Measurements from ENCODE around the gene SCARB1.

SCARB1 gene

DNA sequence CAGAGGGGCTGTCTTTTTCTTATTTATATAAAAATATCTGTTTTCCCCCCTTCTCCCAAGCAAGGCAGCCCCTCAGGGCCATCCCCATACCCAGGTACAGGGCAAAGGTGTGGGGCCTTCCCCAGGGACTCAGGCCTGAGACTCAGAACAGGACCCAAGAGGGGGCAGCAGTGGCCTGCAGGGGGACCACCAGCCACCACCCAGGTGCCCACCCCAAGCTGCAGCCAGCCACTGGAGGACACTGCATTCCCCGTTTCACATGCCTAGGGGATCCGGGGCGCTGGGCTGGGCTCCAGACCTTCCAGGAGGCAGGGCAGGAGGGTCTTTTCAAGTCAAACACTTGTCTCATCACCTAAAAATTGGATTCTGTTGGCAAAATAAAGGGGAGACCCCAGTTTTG, 83.3 kb downstream of the SCARB1 start:
- no peak overlapping the region for H3K27ac ChIP-seq
- TF ChIP-seq, protein P1, sequence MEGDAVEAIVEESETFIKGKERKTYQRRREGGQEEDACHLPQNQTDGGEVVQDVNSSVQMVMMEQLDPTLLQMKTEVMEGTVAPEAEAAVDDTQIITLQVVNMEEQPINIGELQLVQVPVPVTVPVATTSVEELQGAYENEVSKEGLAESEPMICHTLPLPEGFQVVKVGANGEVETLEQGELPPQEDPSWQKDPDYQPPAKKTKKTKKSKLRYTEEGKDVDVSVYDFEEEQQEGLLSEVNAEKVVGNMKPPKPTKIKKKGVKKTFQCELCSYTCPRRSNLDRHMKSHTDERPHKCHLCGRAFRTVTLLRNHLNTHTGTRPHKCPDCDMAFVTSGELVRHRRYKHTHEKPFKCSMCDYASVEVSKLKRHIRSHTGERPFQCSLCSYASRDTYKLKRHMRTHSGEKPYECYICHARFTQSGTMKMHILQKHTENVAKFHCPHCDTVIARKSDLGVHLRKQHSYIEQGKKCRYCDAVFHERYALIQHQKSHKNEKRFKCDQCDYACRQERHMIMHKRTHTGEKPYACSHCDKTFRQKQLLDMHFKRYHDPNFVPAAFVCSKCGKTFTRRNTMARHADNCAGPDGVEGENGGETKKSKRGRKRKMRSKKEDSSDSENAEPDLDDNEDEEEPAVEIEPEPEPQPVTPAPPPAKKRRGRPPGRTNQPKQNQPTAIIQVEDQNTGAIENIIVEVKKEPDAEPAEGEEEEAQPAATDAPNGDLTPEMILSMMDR (conservative IDR thresholded peaks at IDR 0.05): no peak

DNA sequence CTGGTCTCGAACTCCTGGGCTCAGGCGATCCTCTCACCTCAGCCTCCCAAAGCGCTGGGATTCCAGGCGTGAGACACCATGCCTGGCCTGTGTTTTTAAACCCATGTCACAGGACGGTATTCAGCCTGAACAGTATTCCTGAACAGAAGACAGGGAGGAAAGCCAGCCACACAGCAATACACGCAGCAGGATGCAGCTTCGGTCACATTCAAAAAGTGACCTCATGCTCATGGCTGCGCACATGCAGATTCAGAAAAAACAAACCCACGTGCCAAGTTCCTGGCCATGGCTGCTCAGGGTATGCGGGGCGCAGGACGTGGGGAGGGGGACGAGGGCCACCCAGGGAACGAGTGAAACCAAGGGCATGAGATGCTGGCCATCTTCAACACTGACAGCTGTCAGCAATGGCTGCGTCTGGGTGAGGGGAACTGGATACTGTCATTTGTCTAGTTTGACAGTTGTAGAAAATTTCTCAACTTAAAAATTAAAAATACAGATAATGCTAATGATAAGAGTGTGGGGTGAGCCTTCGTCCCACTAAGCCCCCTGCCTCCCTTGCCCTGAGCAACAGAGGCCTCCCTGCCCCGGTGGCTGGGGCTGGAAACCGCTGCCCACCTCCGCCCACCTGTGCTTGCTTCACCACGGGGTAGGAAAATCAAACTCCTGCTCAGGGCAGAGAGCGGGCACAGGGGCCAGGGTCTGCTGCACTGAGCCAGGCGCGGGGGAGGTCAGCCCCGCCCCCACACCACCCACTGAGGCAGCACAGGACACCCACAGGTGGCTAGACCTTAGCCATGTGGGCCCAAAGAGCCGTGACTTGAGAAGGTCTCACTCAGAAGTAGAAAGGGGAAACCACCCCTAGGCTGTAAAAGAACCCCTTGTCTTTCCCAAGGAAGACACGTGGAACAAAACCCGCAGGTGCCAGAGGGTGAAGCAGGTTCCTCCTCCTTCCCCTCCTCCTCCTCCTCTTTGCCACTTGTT, 84.2 kb downstream of the SCARB1 start:
- no peak overlapping the region for H3K27ac ChIP-seq
- TF ChIP-seq, protein P1 (conservative IDR thresholded peaks at IDR 0.05): no peak

DNA sequence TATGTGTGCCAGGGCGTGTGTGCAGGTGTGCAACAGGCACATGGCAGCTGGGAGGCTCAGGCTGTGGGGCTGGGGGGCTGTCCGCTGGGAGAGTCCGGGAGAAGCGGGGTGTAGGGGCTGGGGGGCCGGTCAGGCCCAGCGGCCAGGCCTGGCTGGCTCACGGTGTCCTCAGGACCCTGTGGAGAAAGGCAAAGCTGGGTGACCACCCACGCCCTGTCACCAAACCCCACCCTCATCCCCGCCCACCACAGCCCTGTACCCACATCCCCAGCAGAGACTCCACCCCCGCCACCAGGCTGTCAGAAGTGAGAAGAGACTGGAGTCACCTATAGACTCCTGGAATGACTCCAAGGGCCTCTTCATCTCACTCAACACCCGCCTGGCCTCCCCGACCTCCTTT, 85.3 kb downstream of the SCARB1 start:
- H3K27ac ChIP-seq: no peak overlapping the region
- TF ChIP-seq, protein P1 (conservative IDR thresholded peaks at IDR 0.05): no peak

DNA sequence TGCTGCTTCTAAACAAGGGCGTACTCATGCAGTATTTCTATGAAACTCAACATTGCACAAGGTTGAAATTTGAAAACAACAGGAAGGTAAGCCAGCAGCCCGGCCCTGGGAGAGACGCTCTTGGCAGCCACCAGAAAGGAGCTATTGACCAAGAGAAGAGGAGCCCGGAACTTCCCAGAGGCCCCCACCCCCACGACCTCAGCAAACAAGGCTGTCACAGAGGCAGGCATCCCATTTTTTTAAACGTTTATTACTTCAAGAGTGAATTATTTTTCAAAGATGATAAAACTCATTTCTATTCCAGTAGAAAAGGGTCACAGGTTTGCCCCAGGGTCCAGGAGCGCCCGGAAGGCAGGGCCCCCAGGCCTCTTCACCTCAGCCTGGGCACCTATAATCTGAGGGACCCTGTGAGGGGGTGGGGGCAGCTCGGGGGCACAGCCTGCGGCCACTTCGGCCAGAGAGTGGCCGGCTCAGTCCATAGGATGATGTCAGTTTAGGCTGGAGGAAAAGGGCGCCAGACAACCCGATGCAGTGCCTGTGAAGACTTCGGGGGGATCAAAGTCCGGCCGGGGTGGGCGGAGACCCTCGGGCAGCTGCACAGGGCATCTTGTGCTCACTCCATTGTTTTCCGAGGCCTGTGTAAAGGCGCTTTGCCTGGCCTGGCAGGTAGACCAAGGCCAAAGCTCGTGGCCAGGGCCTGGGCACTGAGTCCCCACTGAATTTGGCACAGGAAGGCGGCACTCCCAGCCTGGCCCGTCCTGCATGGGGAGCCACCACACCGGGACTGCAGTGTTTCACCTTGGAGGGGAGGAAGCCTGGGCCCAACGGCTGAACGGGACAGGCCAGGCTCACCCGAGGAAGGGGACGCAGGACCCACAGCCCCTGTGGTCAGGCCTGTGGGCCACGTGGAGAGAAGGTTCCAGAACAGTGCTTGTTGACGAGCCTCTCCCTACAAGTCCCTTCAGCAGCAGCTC, 86.0 kb downstream of the SCARB1 start:
- TF ChIP-seq, protein P1 (conservative IDR thresholded peaks at IDR 0.05): no peak
- H3K27ac ChIP-seq: no peak overlapping the region

DNA sequence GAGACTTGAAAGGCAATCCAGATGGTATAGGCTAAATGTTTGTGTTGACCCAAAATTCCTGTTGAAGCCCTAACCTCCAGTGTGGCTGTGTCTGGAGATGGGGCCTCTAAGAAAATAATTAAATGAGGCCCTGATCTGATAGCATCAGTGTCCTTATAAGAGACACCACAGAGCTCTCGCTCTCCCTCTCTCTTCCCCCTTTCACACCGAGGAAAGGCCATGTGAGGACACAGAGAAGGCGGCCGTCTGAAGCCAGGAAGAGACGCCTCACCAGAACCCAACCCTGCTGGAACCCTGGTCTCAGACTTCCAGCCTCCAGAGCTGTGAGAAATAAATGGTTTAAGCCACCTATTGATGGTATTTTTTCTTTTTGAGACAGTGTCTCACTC, 87.5 kb downstream of the SCARB1 start:
- H3K27ac ChIP-seq: no peak overlapping the region
- TF ChIP-seq, protein P1 (conservative IDR thresholded peaks at IDR 0.05): no peak

DNA sequence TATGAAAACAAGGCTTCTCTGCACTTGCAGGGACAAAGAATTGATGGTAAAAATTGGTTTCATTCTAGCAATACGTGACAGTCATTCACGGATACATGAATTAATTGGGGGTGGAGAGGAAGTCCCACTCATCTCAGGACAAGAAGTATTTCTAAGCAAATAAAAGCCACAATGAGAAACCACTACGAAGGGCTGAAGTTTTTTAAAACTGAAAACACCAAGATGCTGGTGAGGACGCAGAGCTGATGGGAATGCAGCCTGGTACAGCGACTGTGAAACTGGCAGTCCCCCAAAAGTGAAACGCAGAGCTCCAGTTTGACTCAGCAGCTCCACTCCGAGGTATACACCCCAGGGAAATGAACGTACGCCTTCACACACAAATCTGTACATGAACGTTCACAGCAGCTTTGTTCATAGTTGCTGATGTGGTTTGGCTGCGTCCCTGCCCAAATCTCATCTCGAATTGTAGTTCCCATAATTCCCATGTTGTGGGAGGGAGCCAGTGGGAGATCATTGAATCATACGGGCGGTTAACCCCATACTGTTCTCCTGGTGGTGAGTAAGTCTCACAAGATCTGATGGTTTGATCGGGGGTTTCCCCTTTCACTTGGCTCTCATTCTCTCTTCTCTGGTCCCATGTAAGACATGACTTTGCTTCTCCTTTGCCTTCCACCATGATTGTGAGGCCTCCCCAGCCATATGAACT, 89.0 kb downstream of the SCARB1 start:
- TF ChIP-seq, protein P1 (conservative IDR thresholded peaks at IDR 0.05): no peak
- no peak overlapping the region for H3K27ac ChIP-seq
